Fibroblast of pulmonary artery (primary cell): ENCODE measurements around the gene GNAL.
"Not testable (repeated sequence)": the region's sequence is repeated elsewhere in the genome, so short reads cannot be mapped to it uniquely, and the experiment has no call there.

ENCODE experiments used
- DNase-seq: peaks from one replicate; pipeline ENCODE4 v3.0.0-alpha.2; 2010; ENCODE audit warnings: low read depth
- H3K4me3 ChIP-seq: replicated peaks from 2 replicates; pipeline ENCODE4 v1.5.1; 2011; ENCODE audit warnings: low read depth, mild to moderate bottlenecking, control low read depth, low read length, moderate library complexity
- TF ChIP-seq, protein P1 (sequence below): IDR thresholded peaks from 2 replicates; pipeline ENCODE4 v1.5.1; 2011; ENCODE audit warnings: mild to moderate bottlenecking, control low read depth, low read length, inconsistent platforms; ENCODE audit errors: missing control alignments

GNAL gene

GRCh38 chr18:11908182-11909060 lies 219.4 kb downstream of the GNAL start, which contains the start of gene MPPE1:
Gene MPPE1 (minus strand): TSS chr18:11908317. CDS start chr18:11897264, 11,053 bp downstream.
- TF ChIP-seq, protein P1, sequence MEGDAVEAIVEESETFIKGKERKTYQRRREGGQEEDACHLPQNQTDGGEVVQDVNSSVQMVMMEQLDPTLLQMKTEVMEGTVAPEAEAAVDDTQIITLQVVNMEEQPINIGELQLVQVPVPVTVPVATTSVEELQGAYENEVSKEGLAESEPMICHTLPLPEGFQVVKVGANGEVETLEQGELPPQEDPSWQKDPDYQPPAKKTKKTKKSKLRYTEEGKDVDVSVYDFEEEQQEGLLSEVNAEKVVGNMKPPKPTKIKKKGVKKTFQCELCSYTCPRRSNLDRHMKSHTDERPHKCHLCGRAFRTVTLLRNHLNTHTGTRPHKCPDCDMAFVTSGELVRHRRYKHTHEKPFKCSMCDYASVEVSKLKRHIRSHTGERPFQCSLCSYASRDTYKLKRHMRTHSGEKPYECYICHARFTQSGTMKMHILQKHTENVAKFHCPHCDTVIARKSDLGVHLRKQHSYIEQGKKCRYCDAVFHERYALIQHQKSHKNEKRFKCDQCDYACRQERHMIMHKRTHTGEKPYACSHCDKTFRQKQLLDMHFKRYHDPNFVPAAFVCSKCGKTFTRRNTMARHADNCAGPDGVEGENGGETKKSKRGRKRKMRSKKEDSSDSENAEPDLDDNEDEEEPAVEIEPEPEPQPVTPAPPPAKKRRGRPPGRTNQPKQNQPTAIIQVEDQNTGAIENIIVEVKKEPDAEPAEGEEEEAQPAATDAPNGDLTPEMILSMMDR: no peak
- peak within 1 kb of the TSS; percentile 83 for H3K4me3 ChIP-seq
- peak; percentile 81 for DNase-seq

DNA sequence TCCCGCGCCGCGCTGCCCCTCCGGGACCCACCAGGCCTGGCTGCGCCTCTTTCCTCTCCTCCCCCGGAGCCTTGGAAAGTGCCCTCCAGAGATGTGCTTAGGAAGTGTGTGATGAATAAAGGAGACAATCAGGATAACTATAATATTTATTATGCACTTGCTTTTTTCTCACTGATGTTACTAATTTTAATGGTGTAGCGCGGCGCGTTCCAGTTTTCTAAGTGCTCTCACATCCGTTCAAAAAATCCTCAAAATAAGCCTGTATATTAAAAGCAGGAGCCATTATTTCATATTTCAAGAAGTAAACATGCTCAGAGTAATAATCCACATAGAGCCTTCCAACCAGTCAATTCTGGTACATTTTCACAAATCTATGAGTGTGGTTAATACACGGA lies 220.0 kb downstream of the GNAL start:
- peak overlapping the region; percentile 83 for H3K4me3 ChIP-seq
- TF ChIP-seq, protein P1: no peak
- DNase-seq: peak; percentile 27

- peak overlapping the region; percentile 83 for H3K4me3 ChIP-seq
- DNase-seq: peak; percentile 31
- TF ChIP-seq, protein P1: no peak
Measured at GRCh38 chr18:11909591-11910026, 220.5 kb downstream of the GNAL start.

- DNase-seq, H3K4me3 ChIP-seq: not testable (repeated sequence)
Measured at GRCh38 chr18:11916880-11917279, 227.8 kb downstream of the GNAL start.

DNA sequence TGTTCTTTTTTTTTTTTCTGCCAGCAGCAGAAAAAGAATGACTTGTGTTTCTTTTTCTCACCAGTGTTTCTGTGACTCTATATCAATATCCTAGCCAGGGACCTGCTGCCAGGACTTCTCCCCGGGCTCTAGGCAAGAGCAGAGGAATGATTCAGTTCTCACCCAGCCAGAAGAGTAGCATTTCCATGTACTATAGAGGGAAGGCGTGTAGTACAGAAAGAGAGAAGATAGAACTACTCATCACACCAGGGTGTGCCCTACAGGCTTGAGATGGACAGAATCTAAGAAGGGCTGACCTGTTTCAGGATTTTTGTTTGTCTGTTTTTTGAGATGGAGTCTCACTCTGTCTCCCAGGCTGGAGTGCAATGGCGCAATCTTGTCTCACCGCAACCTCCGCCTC lies 230.5 kb downstream of the GNAL start:
- not testable (repeated sequence) for DNase-seq, H3K4me3 ChIP-seq

- TF ChIP-seq, protein P1: no peak
- no peak for DNase-seq
- H3K4me3 ChIP-seq: no peak overlapping the region
Measured at GRCh38 chr18:11923450-11923849, 234.4 kb downstream of the GNAL start.

GRCh38 chr18:11925800-11926481 lies 236.9 kb downstream of the GNAL start:
- no peak for DNase-seq
- TF ChIP-seq, protein P1: no peak
- H3K4me3 ChIP-seq: no peak overlapping the region
